Panc1 (cell line): ENCODE measurements around the gene SH3TC2.

Experiments
- CTCF ChIP-seq: fragments of 450-650 bp; IDR thresholded peaks from 2 replicates; pipeline ENCODE4 v1.5.1; 2017; ENCODE audit warnings: mild to moderate bottlenecking
- POLR2AphosphoS5 ChIP-seq: IDR thresholded peaks from 2 replicates; pipeline ENCODE4 v1.6.1; 2012; ENCODE audit warnings: mild to moderate bottlenecking, low read depth, low read length, moderate library complexity
- TCF7L2 ChIP-seq: IDR thresholded peaks from 2 replicates; pipeline ENCODE4 v1.6.1; 2011; ENCODE audit warnings: mild to moderate bottlenecking, low read depth, low read length, inconsistent platforms

- TF ChIP-seq CTCF (no peak), POLR2AphosphoS5 (no peak), TCF7L2 (no peak)
Observed at GRCh38 chr5:148973455-148973854, 89.4 kb downstream of the SH3TC2 start.
